HEK293T (cell line): ENCODE measurements around the gene ADCY10.

ENCODE experiments used
- CTCF ChIA-PET: fragments of 350-600 bp; formaldehyde crosslinking; extraction: SDS; loops from one replicate; lab custom pipeline; 2021; ENCODE audit warnings: antibody characterized with exemption, inconsistent platforms; lab: Yijun Ruan, JAX
- POLR2A ChIA-PET: fragments of 350-600 bp; formaldehyde crosslinking; extraction: SDS; loops from one replicate; lab custom pipeline; 2020; ENCODE audit warnings: antibody characterized with exemption, inconsistent platforms; lab: Yijun Ruan, JAX
- DNase-seq: peaks from one replicate; pipeline ENCODE4 v3.0.0; 2012; ENCODE audit warnings: mixed read lengths; ENCODE audit errors: extremely low spot score
- ARNT ChIP-seq: fragments of 450-650 bp; IDR thresholded peaks from 2 replicates; pipeline ENCODE4 v1.6.1; 2017; ENCODE audit warnings: mild to moderate bottlenecking
- BHLHE40 ChIP-seq: fragments of 450-650 bp; IDR thresholded peaks from 2 replicates; pipeline ENCODE4 v1.6.1; 2016; ENCODE audit warnings: mild to moderate bottlenecking, moderate library complexity, borderline replicate concordance
- CTBP1 ChIP-seq: fragments of 450-650 bp; IDR thresholded peaks from 2 replicates; pipeline ENCODE4 v1.6.1; 2016; ENCODE audit warnings: borderline replicate concordance
- ELF4 ChIP-seq: fragments of 450-650 bp; IDR thresholded peaks from 2 replicates; pipeline ENCODE4 v1.6.1; 2017; ENCODE audit warnings: antibody characterized with exemption
- FOXA1 ChIP-seq: fragments of 450-650 bp; IDR thresholded peaks from 2 replicates; pipeline ENCODE4 v1.6.1; 2016; ENCODE audit warnings: mild to moderate bottlenecking
- FOXK2 ChIP-seq: fragments of 450-650 bp; IDR thresholded peaks from 2 replicates; pipeline ENCODE4 v1.6.1; 2016; ENCODE audit warnings: mild to moderate bottlenecking
- FOXM1 ChIP-seq: fragments of 450-650 bp; IDR thresholded peaks from 2 replicates; pipeline ENCODE4 v1.6.1; 2017; ENCODE audit warnings: mild to moderate bottlenecking, borderline replicate concordance
- HDGF ChIP-seq: fragments of 450-650 bp; IDR thresholded peaks from 2 replicates; pipeline ENCODE4 v1.6.1; 2017; ENCODE audit warnings: antibody characterized with exemption, borderline replicate concordance
- L3MBTL2 ChIP-seq: fragments of 450-650 bp; conservative IDR thresholded peaks from 2 replicates; pipeline ENCODE4 v1.6.1; 2016; ENCODE audit warnings: mild to moderate bottlenecking
- LEF1 ChIP-seq: fragments of 450-650 bp; IDR thresholded peaks from 2 replicates; pipeline ENCODE4 v1.6.1; 2017; ENCODE audit warnings: mild to moderate bottlenecking, borderline replicate concordance
- NFRKB ChIP-seq: fragments of 450-650 bp; IDR thresholded peaks from 2 replicates; pipeline ENCODE4 v1.6.1; 2016; ENCODE audit warnings: mild to moderate bottlenecking, moderate library complexity
- SP1 ChIP-seq: fragments of 450-650 bp; IDR thresholded peaks from 2 replicates; pipeline ENCODE4 v1.6.1; 2017
- SUZ12 ChIP-seq: fragments of 450-650 bp; IDR thresholded peaks from 2 replicates; pipeline ENCODE4 v1.6.1; 2016; ENCODE audit warnings: mild to moderate bottlenecking
- TARDBP ChIP-seq: fragments of 450-650 bp; IDR thresholded peaks from 2 replicates; pipeline ENCODE4 v1.6.1; 2016
- ZNF384 ChIP-seq: fragments of 450-650 bp; IDR thresholded peaks from 2 replicates; pipeline ENCODE4 v1.6.1; 2016
- TF ChIP-seq, protein P1 (sequence below): fragments of 450-650 bp; IDR thresholded peaks from 2 replicates; pipeline ENCODE4 v1.6.1; 2016

ADCY10 gene

GRCh38 chr1:167795810-167796740, 117.9 kb downstream of the ADCY10 start:
- no peak for TF ChIP-seq FOXK2
- TF ChIP-seq ARNT = no peak
- no peak for TF ChIP-seq CTBP1
- no peak for TF ChIP-seq HDGF
- TF ChIP-seq NFRKB = no peak
- no peak for TF ChIP-seq TARDBP
- no peak for TF ChIP-seq LEF1
- no peak for TF ChIP-seq BHLHE40
- no peak for TF ChIP-seq FOXM1
- no peak for TF ChIP-seq ELF4
- no peak for TF ChIP-seq L3MBTL2
- no peak for TF ChIP-seq ZNF384
- TF ChIP-seq SP1 = no peak
- TF ChIP-seq, protein P1, sequence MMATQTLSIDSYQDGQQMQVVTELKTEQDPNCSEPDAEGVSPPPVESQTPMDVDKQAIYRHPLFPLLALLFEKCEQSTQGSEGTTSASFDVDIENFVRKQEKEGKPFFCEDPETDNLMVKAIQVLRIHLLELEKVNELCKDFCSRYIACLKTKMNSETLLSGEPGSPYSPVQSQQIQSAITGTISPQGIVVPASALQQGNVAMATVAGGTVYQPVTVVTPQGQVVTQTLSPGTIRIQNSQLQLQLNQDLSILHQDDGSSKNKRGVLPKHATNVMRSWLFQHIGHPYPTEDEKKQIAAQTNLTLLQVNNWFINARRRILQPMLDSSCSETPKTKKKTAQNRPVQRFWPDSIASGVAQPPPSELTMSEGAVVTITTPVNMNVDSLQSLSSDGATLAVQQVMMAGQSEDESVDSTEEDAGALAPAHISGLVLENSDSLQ = no peak
- TF ChIP-seq SUZ12 = no peak
- TF ChIP-seq FOXA1 = no peak
- DNase-seq = no peak
- CTCF ChIA-PET = no interaction called here
- POLR2A ChIA-PET = no interaction called here

- no peak for TF ChIP-seq L3MBTL2
- no peak for TF ChIP-seq SUZ12
- TF ChIP-seq HDGF = no peak
- no peak for TF ChIP-seq CTBP1
- CTCF ChIA-PET = no interaction called here
- DNase-seq = no peak
- POLR2A ChIA-PET = no interaction called here
These were observed 119.9 kb downstream of the ADCY10 start for GRCh38 chr1:167794043-167794442.

- TF ChIP-seq HDGF (no peak), CTBP1 (no peak), TARDBP (no peak), LEF1 (no peak), ZNF384 (no peak), ELF4 (no peak), FOXK2 (no peak), SP1 (no peak), FOXM1 (no peak), NFRKB (no peak), ARNT (no peak), L3MBTL2 (no peak), FOXA1 (no peak), SUZ12 (no peak), BHLHE40 (no peak)
- TF ChIP-seq, protein P1 = no peak
- ChIA-PET POLR2A (no interaction called here), CTCF (no interaction called here)
- DNase-seq = no peak
These were observed 121.8 kb downstream of the ADCY10 start for GRCh38 chr1:167792188-167792565.

DNA sequence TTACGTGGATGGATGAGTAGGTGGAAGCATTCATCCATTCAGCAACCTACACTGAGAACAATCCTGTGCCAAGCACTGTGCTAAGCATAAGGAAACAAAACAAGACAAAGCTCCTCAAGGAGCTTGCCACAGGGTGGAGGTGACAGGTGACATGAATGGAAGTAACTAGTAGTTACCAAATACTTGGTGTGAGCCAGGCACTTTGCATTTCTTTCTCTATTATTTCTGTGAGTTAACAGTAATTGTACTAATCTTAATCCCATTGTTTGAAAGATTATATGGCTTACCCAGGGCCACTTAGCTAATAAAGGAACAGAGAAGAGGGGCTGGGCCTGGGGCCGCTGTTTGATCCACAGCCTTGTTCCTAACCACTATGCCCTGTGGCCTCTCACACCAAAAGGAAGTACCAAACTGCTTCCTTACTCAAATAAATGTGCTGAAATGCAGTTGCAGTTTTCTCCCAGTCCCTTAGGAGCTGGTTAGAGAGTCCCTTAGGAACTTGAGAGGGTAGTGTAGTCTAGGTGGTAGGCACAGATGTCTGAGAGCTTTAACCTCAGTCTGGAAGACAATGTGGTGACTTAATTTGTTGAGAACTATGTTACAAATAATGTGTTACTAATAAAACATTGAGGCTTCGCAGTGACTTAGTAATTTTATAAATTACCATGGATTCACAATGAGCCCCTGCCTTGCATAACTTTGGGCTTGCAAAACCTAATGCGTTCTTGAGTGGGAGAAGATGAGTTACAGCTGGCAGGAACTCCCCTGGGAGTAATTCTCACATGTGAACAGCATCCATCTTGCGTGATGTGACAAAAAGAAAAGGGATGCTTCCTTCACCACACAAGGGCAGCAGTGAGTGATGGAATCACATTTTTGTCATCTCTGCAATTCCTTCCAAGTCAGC, 122.4 kb downstream of the ADCY10 start:
- DNase-seq = no peak
- ChIA-PET CTCF (no interaction called here), POLR2A (no interaction called here)
- no peak for TF ChIP-seq LEF1
- no peak for TF ChIP-seq TARDBP
- TF ChIP-seq, protein P1 = peak; percentile 19; the same call in 1 of the 2 replicates
- no peak for TF ChIP-seq ZNF384

GRCh38 chr1:167790117-167790516, 123.8 kb downstream of the ADCY10 start:
- no peak for TF ChIP-seq ELF4
- no peak for TF ChIP-seq LEF1
- no peak for TF ChIP-seq CTBP1
- DNase-seq = no peak
- ChIA-PET POLR2A (no interaction called here), CTCF (interaction anchor here (0.6 kb wide), 1 partner anchor 199 kb away, joined by 5 read pairs; no protein-coding TSS in a partner anchor)

GRCh38 chr1:167789501-167789900, 124.4 kb downstream of the ADCY10 start:
- POLR2A ChIA-PET = no interaction called here
- TF ChIP-seq ARNT (no peak), FOXK2 (no peak), NFRKB (no peak), HDGF (no peak), L3MBTL2 (no peak), BHLHE40 (no peak), TARDBP (no peak), SP1 (no peak), FOXA1 (no peak), CTBP1 (no peak), LEF1 (no peak), FOXM1 (no peak), ZNF384 (no peak), SUZ12 (no peak), ELF4 (no peak)
- TF ChIP-seq, protein P1 = no peak
- no peak for DNase-seq
- CTCF ChIA-PET = no interaction called here
